BLaER1 treated with 17β-estradiol and CSF1 and Interleukin-3, amounts not matched to agents 10 nM and 100 nM (cell line): Measurements from ENCODE around the gene DIO2.

Experiments used
- H3K27ac ChIP-seq, 11 experiments: shearing (Covaris generic); formaldehyde crosslinking; 2 replicates each; pipeline ENCODE4 v1.8.1; 2022
- H3K27me3 ChIP-seq, 11 experiments: shearing (Covaris generic); formaldehyde crosslinking; 2 replicates each; pipeline ENCODE4 v1.8.1; 2022
- H3K36me3 ChIP-seq, 11 experiments: shearing (Covaris generic); formaldehyde crosslinking; 2 replicates each; pipeline ENCODE4 v1.8.1; 2022
- H3K4me1 ChIP-seq, 10 experiments: shearing (Covaris generic); formaldehyde crosslinking; 2 replicates each; pipeline ENCODE4 v1.8.1; 2022
- H3K4me2 ChIP-seq, 11 experiments: shearing (Covaris generic); formaldehyde crosslinking; 2 replicates each; pipeline ENCODE4 v1.8.1; 2022
- H3K4me3 ChIP-seq, 10 experiments: shearing (Covaris generic); formaldehyde crosslinking; 2 replicates each; pipeline ENCODE4 v1.8.1; 2022
- H3K9ac ChIP-seq, 11 experiments: shearing (Covaris generic); formaldehyde crosslinking; 2 replicates each; pipeline ENCODE4 v1.8.1; 2022
- H3K9me3 ChIP-seq, 11 experiments: shearing (Covaris generic); formaldehyde crosslinking; replicated peaks in 1 of 11; 2 replicates each; pipeline ENCODE4 v1.8.1; 2022
- H4K20me1 ChIP-seq, 11 experiments: shearing (Covaris generic); formaldehyde crosslinking; 2 replicates each; pipeline ENCODE4 v1.8.1; 2022
- Cebpa-rat ChIP-seq, 11 experiments: shearing (Covaris generic); IDR thresholded peaks; 2 replicates each; pipeline ENCODE4 v1.8.1; 2022

The DIO2 gene

GRCh38 chr14:80215756-80216581 is 4.7 kb upstream of the DIO2 start:
- Histone ChIP-seq H3K9ac (no peak overlapping the region), H4K20me1 (no peaks in the 10 kb centered on the region), H3K27me3 (no peaks in the 10 kb centered on the region), H3K36me3 (no peaks in the 10 kb centered on the region), H3K4me2 (no peak overlapping the region), H3K27ac (no peak overlapping the region), H3K4me3 (no peak overlapping the region), H3K4me1 (peaks cover 0 to 15% (median 0%) of the 10 kb centered on the region in 10 experiments; a peak in 4 of 20 replicates), H3K9me3 (no peaks in the 10 kb centered on the region)
- no peak for TF ChIP-seq Cebpa-rat (IDR thresholded peaks at IDR 0.05)

- H3K4me3 ChIP-seq: no peak overlapping the region
- no peaks in the 10 kb centered on the region for H4K20me1 ChIP-seq
- H3K4me2 ChIP-seq: no peak overlapping the region
- H3K4me1 ChIP-seq: peaks cover 0 to 17% (median 0%) of the 10 kb centered on the region in 10 experiments; a peak in 4 of 20 replicates
- TF ChIP-seq Cebpa-rat (IDR thresholded peaks at IDR 0.05): no peak
- H3K27ac ChIP-seq: no peak overlapping the region
- no peaks in the 10 kb centered on the region for H3K36me3 ChIP-seq
- no peak overlapping the region for H3K9ac ChIP-seq
- no peaks in the 10 kb centered on the region for H3K9me3 ChIP-seq
- H3K27me3 ChIP-seq: no peaks in the 10 kb centered on the region
Observed at GRCh38 chr14:80215081-80215480, 3.8 kb upstream of the DIO2 start.

- Histone ChIP-seq H3K4me2 (no peak overlapping the region), H3K36me3 (no peaks in the 10 kb centered on the region), H3K9ac (no peak overlapping the region), H3K9me3 (no peaks in the 10 kb centered on the region), H3K27me3 (no peaks in the 10 kb centered on the region), H3K4me1 (peaks cover 0 to 17% (median 0%) of the 10 kb centered on the region in 10 experiments; a peak in 4 of 20 replicates), H4K20me1 (no peaks in the 10 kb centered on the region), H3K27ac (no peak overlapping the region), H3K4me3 (no peak overlapping the region)
- TF ChIP-seq Cebpa-rat (IDR thresholded peaks at IDR 0.05): no peak
Observed at GRCh38 chr14:80213602-80214001, 2.3 kb upstream of the DIO2 start.

GRCh38 chr14:80212023-80212397 is 706 bp upstream of the DIO2 start:
- Histone ChIP-seq H3K27ac (no peak overlapping the region; a peak in 1 of 22 replicates), H4K20me1 (no peaks in the 10 kb centered on the region), H3K4me1 (peaks cover 0 to 17% (median 0%) of the 10 kb centered on the region in 10 experiments; a peak in 4 of 20 replicates), H3K9me3 (no peaks in the 10 kb centered on the region), H3K36me3 (no peaks in the 10 kb centered on the region), H3K4me3 (no peak overlapping the region), H3K4me2 (peak overlapping the region in 2 of 11 experiments; percentile 52 to 65; a peak in 4 of 22 replicates), H3K9ac (no peak overlapping the region), H3K27me3 (no peaks in the 10 kb centered on the region)
- no peak for TF ChIP-seq Cebpa-rat (IDR thresholded peaks at IDR 0.05)

DNA sequence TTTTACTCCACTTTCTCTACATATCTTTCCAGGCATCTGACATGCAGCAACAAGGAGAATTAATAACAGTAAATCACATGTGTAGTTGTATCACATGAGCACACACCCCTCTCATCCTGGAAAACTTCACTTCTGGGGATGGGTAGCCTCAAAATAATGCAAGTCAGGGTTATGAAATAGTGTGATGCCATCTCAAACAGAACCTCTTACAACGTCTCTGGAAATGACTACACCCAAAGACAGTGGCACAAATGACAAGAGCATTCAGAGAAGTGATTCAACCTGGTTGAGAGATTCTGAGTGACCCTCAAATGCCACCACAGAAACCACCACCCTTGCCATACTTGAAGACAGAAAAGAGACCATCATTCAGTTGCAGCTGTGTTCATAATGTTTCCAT is 2.8 kb downstream of the DIO2 start:
- TF ChIP-seq Cebpa-rat (IDR thresholded peaks at IDR 0.05): no peak
- Histone ChIP-seq H3K27ac (no peak overlapping the region), H3K9ac (no peak overlapping the region), H3K4me3 (no peak overlapping the region), H4K20me1 (no peaks in the 10 kb centered on the region), H3K9me3 (no peaks in the 10 kb centered on the region), H3K36me3 (no peaks in the 10 kb centered on the region), H3K27me3 (no peaks in the 10 kb centered on the region), H3K4me1 (peaks cover 0 to 17% (median 0%) of the 10 kb centered on the region in 10 experiments; a peak in 4 of 20 replicates), H3K4me2 (no peak overlapping the region)

- Histone ChIP-seq H3K9ac (no peak overlapping the region), H3K36me3 (no peaks in the 10 kb centered on the region), H3K27ac (no peak overlapping the region), H3K4me2 (no peak overlapping the region), H3K4me3 (no peak overlapping the region), H3K27me3 (no peaks in the 10 kb centered on the region), H4K20me1 (no peaks in the 10 kb centered on the region), H3K9me3 (peaks cover 0 to 6% (median 0%) of the 10 kb centered on the region in 11 experiments; a peak in 4 of 22 replicates), H3K4me1 (peaks cover 0 to 5% (median 0%) of the 10 kb centered on the region in 10 experiments; a peak in 4 of 20 replicates)
- no peak for TF ChIP-seq Cebpa-rat (IDR thresholded peaks at IDR 0.05)
Observed at GRCh38 chr14:80206351-80207080, 4.8 kb downstream of the DIO2 start.

DNA sequence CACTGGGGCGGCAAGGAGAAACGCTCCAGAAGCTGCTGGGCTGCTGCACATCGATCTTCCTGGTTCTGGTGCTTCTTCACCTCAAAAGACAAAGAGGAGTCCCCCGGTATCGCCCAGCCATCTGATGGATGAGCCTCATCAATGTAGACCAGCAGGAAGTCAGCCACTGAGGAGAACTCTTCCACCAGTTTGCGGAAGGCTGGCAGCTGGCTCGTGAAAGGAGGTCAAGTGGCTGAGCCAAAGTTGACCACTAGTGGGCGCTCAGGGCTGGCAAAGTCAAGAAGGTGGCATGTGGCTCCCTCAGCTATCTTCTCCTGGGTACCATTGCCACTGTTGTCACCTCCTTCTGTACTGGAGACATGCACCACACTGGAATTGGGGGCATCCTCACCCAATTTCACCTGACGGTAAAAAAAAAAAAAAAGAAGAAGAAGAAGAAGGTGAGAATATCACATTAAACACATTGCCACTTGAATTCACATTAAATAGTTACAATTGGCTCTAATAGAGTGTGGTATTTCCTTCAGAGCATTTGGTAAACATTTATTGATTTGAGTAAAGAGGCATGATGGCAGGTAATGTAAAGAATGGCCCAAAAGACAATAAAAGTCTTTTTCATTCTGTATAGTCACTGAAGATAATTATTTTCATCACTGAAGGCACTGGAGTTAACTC is 8.3 kb downstream of the DIO2 start:
- Histone ChIP-seq H3K27me3 (no peaks in the 10 kb centered on the region), H3K4me1 (0 out of 20 replicates have a peak, but pooled peaks cover 0 to 4% (median 0%) of the 10 kb centered on the region in 10 experiments), H3K36me3 (no peaks in the 10 kb centered on the region), H3K4me2 (no peak overlapping the region), H3K4me3 (no peak overlapping the region), H3K27ac (no peak overlapping the region), H4K20me1 (no peaks in the 10 kb centered on the region), H3K9ac (no peak overlapping the region), H3K9me3 (peaks cover 0 to 6% (median 0%) of the 10 kb centered on the region in 11 experiments; a peak in 4 of 22 replicates)
- TF ChIP-seq Cebpa-rat (IDR thresholded peaks at IDR 0.05): no peak

- H3K4me3 ChIP-seq: no peak overlapping the region
- no peaks in the 10 kb centered on the region for H3K27me3 ChIP-seq
- H4K20me1 ChIP-seq: no peaks in the 10 kb centered on the region
- TF ChIP-seq Cebpa-rat (IDR thresholded peaks at IDR 0.05): no peak
- no peak overlapping the region for H3K9ac ChIP-seq
- H3K4me1 ChIP-seq: 0 out of 20 replicates have a peak, but pooled peaks cover 0 to 4% (median 0%) of the 10 kb centered on the region in 10 experiments
- H3K9me3 ChIP-seq: peaks cover 0 to 6% (median 0%) of the 10 kb centered on the region in 11 experiments; a peak in 4 of 22 replicates
- H3K36me3 ChIP-seq: no peaks in the 10 kb centered on the region
- H3K4me2 ChIP-seq: no peak overlapping the region
- H3K27ac ChIP-seq: no peak overlapping the region
Observed at GRCh38 chr14:80200093-80200492, 11.2 kb downstream of the DIO2 start.

DNA sequence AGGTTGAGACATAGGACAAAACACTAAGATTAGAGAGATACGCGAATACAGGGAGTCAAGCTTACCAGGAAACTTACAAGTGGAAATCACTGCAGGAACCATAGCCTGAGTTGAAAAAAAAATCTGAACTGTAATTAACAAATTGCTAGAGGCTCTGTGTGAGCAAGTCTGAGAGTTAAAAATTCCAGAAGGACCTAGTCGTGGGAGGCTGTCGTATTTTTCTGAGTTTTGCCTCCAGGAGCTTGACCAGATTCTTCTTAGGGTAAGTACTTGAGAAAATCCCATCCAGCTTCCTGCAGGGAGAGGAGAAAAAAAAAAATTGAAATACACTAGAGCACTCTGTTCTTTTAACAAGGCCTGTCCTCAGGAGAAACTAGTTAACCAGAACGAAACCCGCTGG is 22.7 kb downstream of the DIO2 start:
- H3K4me3 ChIP-seq: no peak overlapping the region
- H3K36me3 ChIP-seq: no peaks in the 10 kb centered on the region
- H4K20me1 ChIP-seq: no peaks in the 10 kb centered on the region
- no peaks in the 10 kb centered on the region for H3K4me1 ChIP-seq
- TF ChIP-seq Cebpa-rat (IDR thresholded peaks at IDR 0.05): no peak
- peaks cover 0 to 6% (median 0%) of the 10 kb centered on the region in 11 experiments; a peak in 6 of 22 replicates for H3K9me3 ChIP-seq
- H3K27me3 ChIP-seq: no peaks in the 10 kb centered on the region
- H3K9ac ChIP-seq: no peak overlapping the region
- no peak overlapping the region for H3K27ac ChIP-seq
- H3K4me2 ChIP-seq: no peak overlapping the region
